HG02884 (cell line): ENCODE data around the gene NCDN.

Experiments used
- ATAC-seq: cut with Tn5 transposase; IDR thresholded peaks from one replicate; pipeline ENCODE4 v1.9.1; 2021; ENCODE audit warnings: mild to moderate bottlenecking, moderate library complexity; ENCODE audit not compliant: unreplicated experiment

NCDN gene

GRCh38 chr1:35589516-35590427, 32.2 kb downstream of the NCDN start:
- ATAC-seq: no peak

GRCh38 chr1:35590476-35591040, 33.0 kb downstream of the NCDN start:
- ATAC-seq: no peak

- ATAC-seq: no peak
Observed at GRCh38 chr1:35591211-35591610, 33.6 kb downstream of the NCDN start.

- ATAC-seq: no peak
Observed at GRCh38 chr1:35592991-35593769, 35.6 kb downstream of the NCDN start.

- no peak for ATAC-seq
Observed at GRCh38 chr1:35594005-35594760, 36.6 kb downstream of the NCDN start.

GRCh38 chr1:35595684-35596083, 38.1 kb downstream of the NCDN start:
- no peak for ATAC-seq

GRCh38 chr1:35597870-35598269, 40.3 kb downstream of the NCDN start:
- no peak for ATAC-seq

- no peak for ATAC-seq
Observed at GRCh38 chr1:35598895-35599294, 41.3 kb downstream of the NCDN start.

GRCh38 chr1:35599411-35599810, 41.8 kb downstream of the NCDN start:
- ATAC-seq: no peak

- ATAC-seq: no peak
Observed at GRCh38 chr1:35600593-35600992, 43.0 kb downstream of the NCDN start.

- ATAC-seq: no peak
Observed at GRCh38 chr1:35603468-35603867, 45.9 kb downstream of the NCDN start.

- no peak for ATAC-seq
Observed at GRCh38 chr1:35603941-35604340, 46.3 kb downstream of the NCDN start.

GRCh38 chr1:35605071-35605866, 47.7 kb downstream of the NCDN start:
- no peak for ATAC-seq

- no peak for ATAC-seq
Observed at GRCh38 chr1:35605867-35606182, 48.2 kb downstream of the NCDN start.

- no peak for ATAC-seq
Observed at GRCh38 chr1:35611655-35612054, 54.1 kb downstream of the NCDN start.

GRCh38 chr1:35615440-35615839, 57.8 kb downstream of the NCDN start:
- no peak for ATAC-seq
